ENCODE results near the gene MRPL22. TPM values are rescaled to one million over a fixed set of nuclear protein-coding genes. Genes with fewer than 3 reads are reported as not detected.

MRPL22 gene
- total and polyA plus RNA-seq, 2 donors (not counting 3 experiments of a cell fraction or from before 2014, with no cell fraction given) = 66.9 to 112 TPM

DNA sequence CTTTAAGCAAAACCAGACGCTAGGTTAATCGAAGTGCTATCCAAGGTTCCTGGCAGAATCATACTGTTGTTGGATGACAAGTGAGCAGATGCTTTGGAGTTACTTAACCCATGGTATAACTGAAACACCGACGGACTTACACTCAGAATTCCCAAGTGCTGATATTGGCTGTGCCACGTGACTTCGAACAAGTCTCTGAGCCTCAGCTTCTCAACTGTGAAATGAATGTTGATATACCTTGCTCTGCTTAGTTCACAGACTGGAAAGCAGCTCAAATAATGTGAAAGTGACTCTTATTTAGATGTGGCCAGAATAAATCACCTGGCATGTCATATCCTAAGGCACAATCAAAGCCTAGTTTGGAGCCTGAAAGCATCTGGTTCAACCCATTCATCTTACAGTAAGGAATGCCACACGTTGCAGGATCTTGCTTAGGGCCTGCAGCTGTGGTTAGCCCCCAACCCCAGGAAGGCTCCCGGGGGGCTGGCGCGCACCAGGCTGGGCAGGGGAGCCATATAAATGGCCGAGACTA lies 3.6 kb upstream of the MRPL22 start:
- FAIRE-seq = peak; percentile 59
- H3K79me2 ChIP-seq (ENCODE audit: control insufficient read depth, insufficient read depth, low read length) = peaks cover 29% of the 10 kb centered on the region

More for the DNA sequence above, 3.6 kb upstream of the MRPL22 start:
- Histone ChIP-seq H3K4me1 (ENCODE audit: control insufficient read depth, extremely low read depth, insufficient read depth, low read length) (peaks cover 23% of the 10 kb centered on the region), H3K9me3 (replicated peaks; ENCODE audit: control insufficient read depth, insufficient read depth, low read length) (no peaks in the 10 kb centered on the region), H3K9me1 (replicated peaks; ENCODE audit: control insufficient read depth, extremely low read depth, insufficient read depth, low read length) (no peaks in the 10 kb centered on the region), H4K20me1 (replicated peaks; ENCODE audit: control insufficient read depth, extremely low read depth, insufficient read depth, low read length) (no peaks in the 10 kb centered on the region), H3K4me3 (replicated peaks in 1 of 3; ENCODE audit: insufficient read depth in 1 of 3, low read depth in 1 of 3, low read length in 3 of 3) (peak overlapping the region; percentile 46 to 95 (median 69)), H2AFZ (ENCODE audit: low read depth, low read length) (peak overlapping the region; percentile 76), H3K9ac (replicated peaks; ENCODE audit: extremely low read depth, insufficient read depth, low read length) (peak overlapping the region; percentile 55), H3K27me3 (ENCODE audit: control insufficient read depth in 2 of 2, insufficient read depth in 2 of 2, low read length in 2 of 2) (no peaks in the 10 kb centered on the region), H3K27ac (ENCODE audit: insufficient read depth, low read depth, low read length) (no peak overlapping the region), H3K4me2 (ENCODE audit: insufficient read depth, low read length) (peak overlapping the region; percentile 96), H3K36me3 (ENCODE audit: control insufficient read depth in 2 of 2, extremely low read depth in 1 of 2, insufficient read depth in 2 of 2, low read length in 2 of 2) (no peaks in the 10 kb centered on the region)
- BruUV-seq (replicated peaks) = TSS peak; percentile 30
- DNase-seq (ENCODE audit: low read depth, low spot score) = no peak
- POLR2A ChIA-PET = interaction anchor here (1.4 kb wide), 1 partner anchor 79 kb away, joined by 5 read pairs; the partner anchor contains the start of gene CNOT8
- TF ChIP-seq GATA2 (IDR thresholded peaks at IDR 0.05; ENCODE audit: insufficient read depth, insufficient read length, low read depth, low read length) (no peak), POLR2A (IDR thresholded peaks at IDR 0.05; ENCODE audit: low read depth, low read length) (no peak), EZH2 (IDR thresholded peaks at IDR 0.05; ENCODE audit: borderline replicate concordance, low read depth, low read length, severe bottlenecking) (no peak), POLR2AphosphoS5 (IDR thresholded peaks at IDR 0.05; ENCODE audit: insufficient read depth, low read depth, low read length) (no peak), FOS (IDR thresholded peaks at IDR 0.05; ENCODE audit: borderline replicate concordance, insufficient read depth, low read length) (no peak), MYC (IDR thresholded peaks at IDR 0.05; ENCODE audit: low read depth, low read length) (no peak), JUN (IDR thresholded peaks at IDR 0.05; ENCODE audit: borderline replicate concordance, insufficient read depth, insufficient read length, low read depth) (no peak)
- TF ChIP-seq, protein P1, sequence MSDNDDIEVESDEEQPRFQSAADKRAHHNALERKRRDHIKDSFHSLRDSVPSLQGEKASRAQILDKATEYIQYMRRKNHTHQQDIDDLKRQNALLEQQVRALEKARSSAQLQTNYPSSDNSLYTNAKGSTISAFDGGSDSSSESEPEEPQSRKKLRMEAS (IDR thresholded peaks at IDR 0.05; ENCODE audit: insufficient read depth, insufficient read length) = no peak
- TF ChIP-seq, protein P2, sequence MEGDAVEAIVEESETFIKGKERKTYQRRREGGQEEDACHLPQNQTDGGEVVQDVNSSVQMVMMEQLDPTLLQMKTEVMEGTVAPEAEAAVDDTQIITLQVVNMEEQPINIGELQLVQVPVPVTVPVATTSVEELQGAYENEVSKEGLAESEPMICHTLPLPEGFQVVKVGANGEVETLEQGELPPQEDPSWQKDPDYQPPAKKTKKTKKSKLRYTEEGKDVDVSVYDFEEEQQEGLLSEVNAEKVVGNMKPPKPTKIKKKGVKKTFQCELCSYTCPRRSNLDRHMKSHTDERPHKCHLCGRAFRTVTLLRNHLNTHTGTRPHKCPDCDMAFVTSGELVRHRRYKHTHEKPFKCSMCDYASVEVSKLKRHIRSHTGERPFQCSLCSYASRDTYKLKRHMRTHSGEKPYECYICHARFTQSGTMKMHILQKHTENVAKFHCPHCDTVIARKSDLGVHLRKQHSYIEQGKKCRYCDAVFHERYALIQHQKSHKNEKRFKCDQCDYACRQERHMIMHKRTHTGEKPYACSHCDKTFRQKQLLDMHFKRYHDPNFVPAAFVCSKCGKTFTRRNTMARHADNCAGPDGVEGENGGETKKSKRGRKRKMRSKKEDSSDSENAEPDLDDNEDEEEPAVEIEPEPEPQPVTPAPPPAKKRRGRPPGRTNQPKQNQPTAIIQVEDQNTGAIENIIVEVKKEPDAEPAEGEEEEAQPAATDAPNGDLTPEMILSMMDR (IDR thresholded peaks at IDR 0.05; ENCODE audit: extremely low read depth in 1 of 2, insufficient read depth in 1 of 2, low read depth in 1 of 2, low read length in 2 of 2) = no peak
- intact Hi-C loops (cut with micrococcal nuclease) (no loop called here), dilution Hi-C loops (cut with MboI; ENCODE audit: extremely low pct_ligation_motif_present, low sequenced_read_pairs) (no loop called here)
- CTCF ChIA-PET = interaction anchor here (1.0 to 2.1 kb wide), 6 partner anchors 10 to 209 kb away, joined by 3 to 7 read pairs (median 4); no protein-coding TSS in a partner anchor

Measured in endothelial cell of umbilical vein (primary cell).